NT2/D1 (cell line): ENCODE results near the gene RAET1L.

Experiments used
- SUZ12 ChIP-seq: IDR thresholded peaks from 2 replicates; pipeline ENCODE4 v1.6.1; 2011; ENCODE audit not compliant: insufficient read length, insufficient read depth; ENCODE audit errors: extremely low read depth
- YY1 ChIP-seq: IDR thresholded peaks from 2 replicates; pipeline ENCODE4 v1.6.1; 2011; ENCODE audit not compliant: insufficient read length, insufficient read depth
- ZNF274 ChIP-seq: IDR thresholded peaks from 2 replicates; pipeline ENCODE4 v1.6.1; 2011; ENCODE audit warnings: mild to moderate bottlenecking, low read depth, low read length

DNA sequence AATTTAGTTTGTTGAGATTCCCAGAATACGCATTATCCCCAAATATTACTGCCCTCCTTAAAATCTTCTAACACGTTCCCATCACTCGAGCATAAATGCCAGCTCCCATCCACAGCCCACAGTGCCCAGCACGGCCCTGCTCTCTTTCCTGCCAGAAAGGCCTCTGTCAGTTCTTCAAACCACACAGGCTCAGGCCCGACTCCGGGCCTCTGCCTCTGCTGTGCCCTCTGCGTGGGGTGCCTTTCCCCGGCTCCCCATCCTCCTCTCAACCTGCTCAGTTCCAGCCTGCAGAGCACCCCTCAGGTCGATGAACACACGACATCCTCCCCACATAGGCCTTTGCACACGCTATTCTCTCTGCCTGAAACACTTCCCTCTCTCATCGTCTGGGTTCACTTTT is 30.8 kb upstream of the RAET1L start:
- no peak for TF ChIP-seq YY1
- no peak for TF ChIP-seq ZNF274
- no peak for TF ChIP-seq SUZ12
